ENCODE results near the gene EEPD1. TPM values are rescaled to one million over a fixed set of nuclear protein-coding genes. Genes with fewer than 3 reads are reported as not detected.
"Not testable (repeated sequence)": the region's sequence is repeated elsewhere in the genome, so short reads cannot be mapped to it uniquely, and the experiment has no call there.

The EEPD1 gene
- total RNA-seq, 4 donors from 2014 or later = 19.0 to 34.2 (median 20.8) TPM

DNA sequence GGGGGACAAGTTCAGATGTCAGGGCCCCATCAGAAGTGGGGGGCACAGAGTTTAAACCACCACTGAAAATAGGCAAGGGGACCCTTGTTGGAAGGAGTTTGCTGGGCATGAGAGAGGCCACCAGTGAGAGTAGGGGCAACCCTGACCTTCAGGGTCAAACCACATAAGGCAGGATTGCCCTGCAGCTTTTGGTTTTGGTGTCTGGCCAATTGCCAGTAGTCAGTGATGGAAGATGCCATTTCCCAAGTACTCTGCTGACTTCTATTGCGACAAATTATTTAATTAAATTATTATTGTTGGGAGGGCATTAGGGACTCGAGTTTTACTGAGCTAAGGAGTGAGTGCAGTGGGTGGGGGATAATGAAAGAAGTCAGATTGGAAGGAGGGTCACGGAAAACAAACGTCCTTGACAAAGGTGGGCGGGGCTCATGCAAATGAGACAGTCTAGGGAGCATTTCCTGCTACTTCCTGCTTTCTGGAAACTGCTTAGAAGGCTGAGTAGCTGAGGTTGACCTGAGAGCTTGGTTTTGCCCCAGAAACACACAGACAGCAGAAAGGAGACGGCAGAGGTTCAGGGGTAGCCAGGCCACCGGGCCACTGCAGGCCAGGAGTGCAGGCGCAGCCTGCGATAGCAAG lies 162.4 kb downstream of the EEPD1 start:
- no peak overlapping the region for H3K4me3 ChIP-seq (ENCODE audit: low read depth, poor library complexity, severe bottlenecking)
- intact Hi-C loops (cut with DNase I; ENCODE audit: low total_unique reads) = no loop called here
- 66 to 71% methylated on average over 9 of the region's 9 CpGs for WGBS, 2 donors
- TF ChIP-seq CTCF (IDR thresholded peaks at IDR 0.05) (no peak), POLR2A (IDR thresholded peaks at IDR 0.05) (no peak)
- no peak for DNase-seq (ENCODE audit: low spot score in 2 of 2)

GRCh38 chr7:36316319-36316718 lies 163.3 kb downstream of the EEPD1 start:
- no peak for TF ChIP-seq CTCF (IDR thresholded peaks at IDR 0.05)
- TF ChIP-seq POLR2A (IDR thresholded peaks at IDR 0.05) = no peak
- intact Hi-C loops (cut with DNase I; ENCODE audit: low total_unique reads) = no loop called here
- no peak overlapping the region for H3K4me3 ChIP-seq (ENCODE audit: low read depth, poor library complexity, severe bottlenecking)
- 97 to 98% methylated on average over 7 of the region's 7 CpGs for WGBS, 2 donors
- no peak for DNase-seq (ENCODE audit: low spot score in 2 of 2)

DNA sequence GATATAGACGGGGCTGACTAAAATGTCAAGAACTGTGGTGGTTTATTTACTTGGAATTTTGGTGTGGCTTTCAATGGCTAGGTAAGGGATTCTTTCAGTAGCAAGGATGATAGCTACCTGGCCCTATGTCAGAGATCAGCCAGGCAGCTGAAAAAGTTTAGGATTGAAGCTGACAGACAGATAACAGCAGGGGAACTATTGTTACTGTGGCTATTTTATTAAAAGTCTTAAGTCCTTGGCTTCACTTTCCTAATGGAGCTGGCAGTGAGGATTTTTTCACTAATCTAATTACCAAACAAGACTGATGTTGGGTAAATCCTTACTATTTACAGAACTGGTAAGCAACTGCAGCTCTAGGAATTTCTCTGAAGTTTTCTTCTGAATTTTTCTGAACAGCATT lies 164.2 kb downstream of the EEPD1 start:
- intact Hi-C loops (cut with DNase I; ENCODE audit: low total_unique reads) = no loop called here
- 79 to 88% methylated on average over 1 of the region's 1 CpG for WGBS, 2 donors
- no peak overlapping the region for H3K4me3 ChIP-seq (ENCODE audit: low read depth, poor library complexity, severe bottlenecking)
- DNase-seq (ENCODE audit: low spot score in 2 of 2) = no peak
- TF ChIP-seq POLR2A (IDR thresholded peaks at IDR 0.05) (no peak), CTCF (IDR thresholded peaks at IDR 0.05) (no peak)

DNA sequence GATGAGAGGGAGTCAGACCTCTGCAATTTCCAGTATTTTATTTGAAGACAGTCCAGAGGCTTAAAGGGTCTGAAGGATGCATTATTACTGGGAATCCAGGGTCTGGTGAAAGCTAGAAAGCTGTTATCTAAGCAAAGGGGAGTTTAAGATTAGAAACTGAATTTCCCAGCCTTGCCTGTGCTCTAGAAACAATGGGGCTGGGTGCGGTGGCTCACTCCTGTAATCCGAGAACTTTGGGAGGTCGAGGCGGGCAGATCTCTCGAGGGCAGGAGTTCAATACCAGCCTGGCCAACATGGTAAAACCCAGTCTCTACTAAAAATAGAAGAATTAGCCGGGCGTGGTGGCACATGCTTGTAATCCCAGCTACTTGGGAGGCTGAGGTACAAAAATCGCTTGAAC lies 165.1 kb downstream of the EEPD1 start:
- no peak overlapping the region for H3K4me3 ChIP-seq (ENCODE audit: low read depth, poor library complexity, severe bottlenecking)
- no peak for TF ChIP-seq CTCF (IDR thresholded peaks at IDR 0.05)
- no peak for TF ChIP-seq POLR2A (IDR thresholded peaks at IDR 0.05)
- WGBS, 2 donors = 69 to 81% methylated on average over 8 of the region's 8 CpGs
- no peak for DNase-seq (ENCODE audit: low spot score in 2 of 2)
- intact Hi-C loops (cut with DNase I; ENCODE audit: low total_unique reads) = no loop called here

- intact Hi-C loops (cut with DNase I; ENCODE audit: low total_unique reads); H3K4me3 ChIP-seq (ENCODE audit: low read depth, poor library complexity, severe bottlenecking); DNase-seq (ENCODE audit: low spot score in 2 of 2): not testable (repeated sequence)
- 96 to 98% methylated on average over 3 of the region's 3 CpGs for WGBS, 2 donors
Observed at GRCh38 chr7:36321284-36321683, 168.2 kb downstream of the EEPD1 start.

- 94 to 97% methylated on average over 4 of the region's 4 CpGs for WGBS, 2 donors
- no peak overlapping the region for H3K4me3 ChIP-seq (ENCODE audit: low read depth, poor library complexity, severe bottlenecking)
- no peak for DNase-seq (ENCODE audit: low spot score in 2 of 2)
- intact Hi-C loops (cut with DNase I; ENCODE audit: low total_unique reads) = no loop called here
- no peak for TF ChIP-seq POLR2A (IDR thresholded peaks at IDR 0.05)
- TF ChIP-seq CTCF (IDR thresholded peaks at IDR 0.05) = no peak
Observed at GRCh38 chr7:36336390-36336789, 183.3 kb downstream of the EEPD1 start.
